Smooth muscle cell (in vitro differentiated cells): Measurements from ENCODE around the gene KCNMA1. TPM values are rescaled to one million over a fixed set of nuclear protein-coding genes. Genes with fewer than 3 reads are reported as not detected.

ENCODE experiments used
- DNase-seq: peaks from one replicate; lab custom pipeline; 2025; ENCODE audit not compliant: unreplicated experiment; lab: John Stamatoyannopoulos, UW
- H2AFZ ChIP-seq: fragments of 200-600 bp; sonication (generic); 2 replicates; pipeline ENCODE4 v1.6.0; 2016; ENCODE audit warnings: antibody characterized with exemption, low read depth, mild to moderate bottlenecking
- H3F3A ChIP-seq: fragments of 200-600 bp; sonication (generic); 2 replicates; pipeline ENCODE4 v1.6.0; 2017; ENCODE audit warnings: antibody characterized with exemption, low read depth
- H3K27ac ChIP-seq: fragments of 200-600 bp; sonication (generic); 2 replicates; pipeline ENCODE4 v1.5.1; 2016; ENCODE audit warnings: low read depth, mild to moderate bottlenecking
- H3K27me3 ChIP-seq: fragments of 200-600 bp; sonication (generic); 2 replicates; pipeline ENCODE4 v1.6.1; 2016; ENCODE audit warnings: low read depth, mild to moderate bottlenecking
- H3K36me3 ChIP-seq: fragments of 200-600 bp; sonication (generic); 2 replicates; pipeline ENCODE4 v1.5.1; 2016; ENCODE audit warnings: low read depth
- H3K4me1 ChIP-seq: fragments of 200-600 bp; sonication (generic); 2 replicates; pipeline ENCODE4 v1.5.1; 2016; ENCODE audit warnings: low read depth
- H3K4me2 ChIP-seq: fragments of 200-600 bp; sonication (generic); 2 replicates; pipeline ENCODE4 v1.6.0; 2016; ENCODE audit warnings: mild to moderate bottlenecking
- H3K4me3 ChIP-seq: fragments of 200-600 bp; sonication (generic); 2 replicates; pipeline ENCODE4 v1.5.1; 2016; ENCODE audit warnings: mild to moderate bottlenecking
- H3K79me2 ChIP-seq: fragments of 200-600 bp; sonication (generic); 2 replicates; pipeline ENCODE4 v1.6.0; 2016; ENCODE audit warnings: low read depth, mild to moderate bottlenecking
- H3K9ac ChIP-seq: fragments of 200-600 bp; sonication (generic); 2 replicates; pipeline ENCODE4 v1.6.0; 2016; ENCODE audit warnings: low read depth
- H3K9me3 ChIP-seq: fragments of 200-600 bp; sonication (generic); replicated peaks from 2 replicates; pipeline ENCODE4 v1.5.1; 2016; ENCODE audit warnings: low read depth
- H4K20me1 ChIP-seq: fragments of 200-600 bp; sonication (generic); 2 replicates; pipeline ENCODE4 v1.6.0; 2016; ENCODE audit warnings: low read depth
- WGBS: methylation state at CpG from one replicate; pipeline ENCODE4 v1.1.7; 2016; ENCODE audit warnings: low lambda C conversion rate; 5-methylcytosine and 5-hydroxymethylcytosine counted together
- polyA plus RNA-seq: library from polyadenylated mRNA; unstranded; fragments of >200 nt; fragmentation: Nextera tagmentation; extraction: Ambion mirVana; gene quantifications from 2 replicates; pipeline ENCODE4 v1.2.1, GENCODE V29; 2016
- total RNA-seq: library from RNA; depleted of rRNA; stranded (reverse); fragments of >200 nt; gene quantifications from 2 replicates; pipeline ENCODE4 v1.2.3, GENCODE V29; 2014
- TF ChIP-seq, protein P1 (sequence below): fragments of 200-600 bp; sonication (generic); IDR thresholded peaks from 2 replicates; pipeline ENCODE4 v1.5.1; 2017; ENCODE audit warnings: borderline replicate concordance, mild to moderate bottlenecking, antibody characterized with exemption; ENCODE audit not compliant: insufficient read depth, poor library complexity, severe bottlenecking

The KCNMA1 gene
- total and polyA plus RNA-seq, 2 experiments from 2014 or later, result 9.1 to 23.4 TPM

DNA sequence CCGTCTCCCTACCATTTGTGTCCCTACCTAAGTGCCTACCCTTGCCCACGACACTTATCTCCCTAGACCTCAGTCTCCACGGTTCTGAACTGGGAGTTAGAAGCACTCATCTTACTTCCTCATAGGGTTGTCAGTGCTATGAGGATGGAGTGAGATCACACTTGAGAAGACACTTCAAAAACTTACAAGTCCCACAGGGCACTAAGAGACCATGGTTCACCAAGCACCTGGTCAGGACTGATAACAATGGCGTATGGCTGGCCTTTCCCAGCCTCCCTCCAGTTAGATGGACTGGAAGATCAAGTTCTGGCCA, 43.2 kb downstream of the KCNMA1 start:
- H3K4me2 ChIP-seq, result no peak overlapping the region
- H4K20me1 ChIP-seq, result no peaks in the 10 kb centered on the region
- H3K36me3 ChIP-seq, result no peaks in the 10 kb centered on the region
- no peaks in the 10 kb centered on the region for H3K27me3 ChIP-seq
- 93% methylated on average over 4 of the region's 4 CpGs for WGBS
- no peak overlapping the region for H2AFZ ChIP-seq
- no peaks in the 10 kb centered on the region for H3K9me3 ChIP-seq
- H3F3A ChIP-seq, result no peaks in the 10 kb centered on the region
- H3K9ac ChIP-seq, result no peak overlapping the region
- no peak overlapping the region for H3K27ac ChIP-seq
- TF ChIP-seq, protein P1, sequence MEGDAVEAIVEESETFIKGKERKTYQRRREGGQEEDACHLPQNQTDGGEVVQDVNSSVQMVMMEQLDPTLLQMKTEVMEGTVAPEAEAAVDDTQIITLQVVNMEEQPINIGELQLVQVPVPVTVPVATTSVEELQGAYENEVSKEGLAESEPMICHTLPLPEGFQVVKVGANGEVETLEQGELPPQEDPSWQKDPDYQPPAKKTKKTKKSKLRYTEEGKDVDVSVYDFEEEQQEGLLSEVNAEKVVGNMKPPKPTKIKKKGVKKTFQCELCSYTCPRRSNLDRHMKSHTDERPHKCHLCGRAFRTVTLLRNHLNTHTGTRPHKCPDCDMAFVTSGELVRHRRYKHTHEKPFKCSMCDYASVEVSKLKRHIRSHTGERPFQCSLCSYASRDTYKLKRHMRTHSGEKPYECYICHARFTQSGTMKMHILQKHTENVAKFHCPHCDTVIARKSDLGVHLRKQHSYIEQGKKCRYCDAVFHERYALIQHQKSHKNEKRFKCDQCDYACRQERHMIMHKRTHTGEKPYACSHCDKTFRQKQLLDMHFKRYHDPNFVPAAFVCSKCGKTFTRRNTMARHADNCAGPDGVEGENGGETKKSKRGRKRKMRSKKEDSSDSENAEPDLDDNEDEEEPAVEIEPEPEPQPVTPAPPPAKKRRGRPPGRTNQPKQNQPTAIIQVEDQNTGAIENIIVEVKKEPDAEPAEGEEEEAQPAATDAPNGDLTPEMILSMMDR, result no peak
- no peak overlapping the region for H3K4me3 ChIP-seq
- no peak for DNase-seq
- no peaks in the 10 kb centered on the region for H3K4me1 ChIP-seq
- H3K79me2 ChIP-seq, result peaks cover 7% of the 10 kb centered on the region

DNA sequence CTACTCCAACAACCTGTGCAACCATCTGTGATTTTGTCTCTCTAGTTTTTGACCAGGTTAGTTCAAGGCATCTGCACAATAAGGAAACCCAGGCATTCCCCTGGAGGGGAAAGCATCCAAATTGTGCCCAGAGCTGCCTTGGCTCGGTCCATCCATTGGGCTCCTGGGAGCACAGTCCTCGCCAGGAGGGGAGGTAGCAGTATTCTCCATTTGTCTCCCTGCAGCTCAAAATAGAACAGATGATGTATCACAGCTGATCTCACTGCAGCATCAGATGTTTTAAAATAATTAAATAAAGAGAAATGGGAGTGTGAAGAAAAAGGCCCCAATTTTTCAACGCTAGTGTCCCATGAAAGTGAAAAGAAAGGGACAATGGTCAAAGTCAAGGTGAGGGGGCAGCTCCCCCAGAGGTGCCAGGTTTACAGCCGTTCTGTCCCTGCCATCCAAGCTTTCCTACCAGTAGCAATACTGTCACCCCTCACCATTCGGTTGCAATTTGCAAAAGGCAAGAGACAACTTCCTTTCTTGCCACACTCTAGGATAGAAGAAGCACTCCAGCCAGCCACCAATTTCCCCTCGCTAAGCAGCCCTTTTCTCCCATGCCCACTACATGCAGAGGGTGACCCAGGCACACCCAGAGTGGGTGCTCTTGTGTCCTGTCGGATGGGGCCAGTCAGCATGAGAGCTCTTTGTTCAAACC, 43.7 kb downstream of the KCNMA1 start:
- no peaks in the 10 kb centered on the region for H3K4me1 ChIP-seq
- peaks cover 7% of the 10 kb centered on the region for H3K79me2 ChIP-seq
- TF ChIP-seq, protein P1, result no peak
- H3K27me3 ChIP-seq, result no peaks in the 10 kb centered on the region
- WGBS, result 95% methylated on average over 7 of the region's 7 CpGs
- no peak for DNase-seq
- H3K9me3 ChIP-seq, result no peaks in the 10 kb centered on the region
- no peak overlapping the region for H2AFZ ChIP-seq
- peak overlapping the region; percentile 85 for H3K27ac ChIP-seq
- no peak overlapping the region for H3K4me3 ChIP-seq
- no peak overlapping the region for H3K4me2 ChIP-seq
- H4K20me1 ChIP-seq, result no peaks in the 10 kb centered on the region
- no peaks in the 10 kb centered on the region for H3F3A ChIP-seq
- H3K36me3 ChIP-seq, result no peaks in the 10 kb centered on the region
- no peak overlapping the region for H3K9ac ChIP-seq

DNA sequence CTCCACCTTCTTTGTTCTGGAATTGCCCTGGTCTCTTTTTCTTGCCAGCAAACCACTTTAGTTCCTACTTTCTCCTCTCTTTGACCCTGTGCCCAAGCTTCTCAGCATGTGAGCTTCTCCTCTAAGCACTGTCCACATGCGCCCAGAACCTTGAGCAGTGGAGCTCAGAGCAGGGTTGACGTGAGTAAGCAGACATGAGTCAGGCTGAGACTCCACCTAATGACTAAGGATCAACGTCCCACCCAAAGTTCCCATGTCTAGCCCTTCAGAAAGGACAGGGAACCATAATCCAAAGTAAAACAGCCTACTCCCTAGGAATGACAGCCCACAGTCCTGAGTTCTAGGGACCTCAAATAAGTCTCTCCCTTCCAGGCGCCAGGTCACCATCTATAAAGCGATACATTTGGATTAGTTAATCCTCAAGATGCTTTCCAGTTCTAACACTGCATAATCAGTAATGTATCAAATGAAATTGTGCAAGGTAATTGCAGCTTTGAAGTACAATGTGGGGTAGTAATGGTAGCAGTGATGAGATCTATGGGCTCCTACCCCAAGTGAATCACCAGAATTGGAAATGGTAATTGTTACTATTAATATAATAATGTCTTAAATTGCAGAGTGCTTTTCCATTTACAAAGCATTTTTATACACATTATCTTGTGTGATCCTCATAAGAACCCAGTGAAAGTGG, 44.5 kb downstream of the KCNMA1 start:
- peaks cover 7% of the 10 kb centered on the region for H3K79me2 ChIP-seq
- H3K4me1 ChIP-seq, result no peaks in the 10 kb centered on the region
- H3K4me2 ChIP-seq, result peak overlapping the region; percentile 37
- no peak overlapping the region for H3K9ac ChIP-seq
- H3F3A ChIP-seq, result no peaks in the 10 kb centered on the region
- WGBS, result 52% methylated on average over 5 of the region's 5 CpGs
- peak overlapping the region; percentile 85 for H3K27ac ChIP-seq
- H3K9me3 ChIP-seq, result no peaks in the 10 kb centered on the region
- no peaks in the 10 kb centered on the region for H3K36me3 ChIP-seq
- no peak for DNase-seq
- TF ChIP-seq, protein P1, result no peak
- no peak overlapping the region for H2AFZ ChIP-seq
- no peaks in the 10 kb centered on the region for H4K20me1 ChIP-seq
- H3K27me3 ChIP-seq, result no peaks in the 10 kb centered on the region
- no peak overlapping the region for H3K4me3 ChIP-seq
